ENCODE data around the gene SS18L1.

DNA sequence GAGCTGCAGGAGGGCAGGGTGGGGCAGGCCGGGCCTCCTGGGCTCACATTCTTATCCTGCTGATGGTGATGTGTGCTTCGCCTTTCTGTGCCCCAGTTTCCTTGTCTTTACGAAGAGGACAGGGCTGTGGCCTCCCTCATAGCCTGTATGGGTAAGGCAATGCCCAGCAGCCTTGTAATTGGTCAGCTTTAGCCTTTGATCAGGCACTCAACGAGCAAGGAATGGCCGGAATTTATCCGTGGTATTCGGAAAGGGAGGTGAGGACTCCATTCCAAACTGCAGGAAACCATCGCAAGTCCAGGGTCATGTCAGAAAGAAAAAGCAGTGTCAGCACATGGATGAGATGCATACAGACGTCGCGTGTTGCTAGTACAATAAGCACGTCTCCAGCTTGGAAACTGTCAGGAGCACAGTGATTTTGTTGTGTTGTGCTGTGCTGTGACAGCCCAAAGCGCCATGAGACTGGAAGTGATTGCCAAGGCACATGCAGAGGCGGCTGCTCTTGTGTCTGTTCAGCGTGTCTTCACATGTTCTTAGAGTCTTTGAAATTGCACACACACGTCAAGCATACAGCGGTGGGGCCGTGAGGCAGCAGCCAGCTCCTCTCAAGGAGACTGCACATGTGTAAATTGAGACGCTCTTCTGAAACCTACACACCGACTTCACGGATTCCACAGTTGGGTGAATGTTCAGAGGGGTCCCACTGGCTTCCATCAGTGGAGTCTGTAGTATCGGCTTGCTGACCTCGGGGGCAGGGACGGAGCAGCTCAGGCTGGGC is 6.2 kb downstream of the SS18L1 start:
- TF ChIP-seq, protein P1, sequence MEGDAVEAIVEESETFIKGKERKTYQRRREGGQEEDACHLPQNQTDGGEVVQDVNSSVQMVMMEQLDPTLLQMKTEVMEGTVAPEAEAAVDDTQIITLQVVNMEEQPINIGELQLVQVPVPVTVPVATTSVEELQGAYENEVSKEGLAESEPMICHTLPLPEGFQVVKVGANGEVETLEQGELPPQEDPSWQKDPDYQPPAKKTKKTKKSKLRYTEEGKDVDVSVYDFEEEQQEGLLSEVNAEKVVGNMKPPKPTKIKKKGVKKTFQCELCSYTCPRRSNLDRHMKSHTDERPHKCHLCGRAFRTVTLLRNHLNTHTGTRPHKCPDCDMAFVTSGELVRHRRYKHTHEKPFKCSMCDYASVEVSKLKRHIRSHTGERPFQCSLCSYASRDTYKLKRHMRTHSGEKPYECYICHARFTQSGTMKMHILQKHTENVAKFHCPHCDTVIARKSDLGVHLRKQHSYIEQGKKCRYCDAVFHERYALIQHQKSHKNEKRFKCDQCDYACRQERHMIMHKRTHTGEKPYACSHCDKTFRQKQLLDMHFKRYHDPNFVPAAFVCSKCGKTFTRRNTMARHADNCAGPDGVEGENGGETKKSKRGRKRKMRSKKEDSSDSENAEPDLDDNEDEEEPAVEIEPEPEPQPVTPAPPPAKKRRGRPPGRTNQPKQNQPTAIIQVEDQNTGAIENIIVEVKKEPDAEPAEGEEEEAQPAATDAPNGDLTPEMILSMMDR (IDR thresholded peaks at IDR 0.05): no peak
- TF ChIP-seq POLR2A (IDR thresholded peaks at IDR 0.05): no peak
